Neuron (in vitro differentiated cells): ENCODE measurements around the gene ZCCHC8.
"Not testable (repeated sequence)": the region's sequence is repeated elsewhere in the genome, so short reads cannot be mapped to it uniquely, and the experiment has no call there.

Experiments
- H2AFZ ChIP-seq: one replicate; pipeline ENCODE4 v1.6.1; 2013; ENCODE audit warnings: low read depth, mild to moderate bottlenecking, inconsistent platforms, low read length, moderate library complexity
- H3K27me3 ChIP-seq: one replicate; pipeline ENCODE4 v1.6.1; 2013; ENCODE audit warnings: low read length; ENCODE audit not compliant: insufficient read depth
- H3K36me3 ChIP-seq: one replicate; pipeline ENCODE4 v1.6.1; 2013; ENCODE audit warnings: low read length; ENCODE audit not compliant: insufficient read depth
- H3K4me1 ChIP-seq: one replicate; pipeline ENCODE4 v1.6.1; 2013; ENCODE audit warnings: low read length; ENCODE audit not compliant: insufficient read depth
- H3K4me3 ChIP-seq: 2 replicates; pipeline ENCODE4 v1.5.1; 2013; ENCODE audit warnings: mild to moderate bottlenecking, low read length, moderate library complexity
- H3K9me3 ChIP-seq: one replicate; pipeline ENCODE4 v1.6.1; 2013; ENCODE audit warnings: low read length

Gene ZCCHC8

GRCh38 chr12:122480753-122481152 lies 20.0 kb downstream of the ZCCHC8 start:
- no peaks in the 10 kb centered on the region for H3K9me3 ChIP-seq
- H3K36me3 ChIP-seq = peaks cover 86% of the 10 kb centered on the region
- H3K4me1 ChIP-seq = no peaks in the 10 kb centered on the region
- H3K4me3 ChIP-seq = no peak overlapping the region
- no peaks in the 10 kb centered on the region for H3K27me3 ChIP-seq
- no peak overlapping the region for H2AFZ ChIP-seq

GRCh38 chr12:122474324-122474716 lies 26.4 kb downstream of the ZCCHC8 start:
- peaks cover 60% of the 10 kb centered on the region for H3K36me3 ChIP-seq

GRCh38 chr12:122473543-122474323 lies 27.0 kb downstream of the ZCCHC8 start:
- Histone ChIP-seq H3K36me3 (peaks cover 55% of the 10 kb centered on the region), H3K4me3 (no peak overlapping the region), H3K4me1 (peaks cover 3% of the 10 kb centered on the region)

More at GRCh38 chr12:122474324-122474716, 26.4 kb downstream of the ZCCHC8 start:
- Histone ChIP-seq H3K4me3 (no peak overlapping the region), H3K9me3 (no peaks in the 10 kb centered on the region), H3K27me3 (no peaks in the 10 kb centered on the region), H2AFZ (no peak overlapping the region), H3K4me1 (peaks cover 3% of the 10 kb centered on the region)

GRCh38 chr12:122471324-122472226 lies 29.2 kb downstream of the ZCCHC8 start:
- Histone ChIP-seq H3K4me1 (peaks cover 3% of the 10 kb centered on the region), H3K36me3 (peaks cover 39% of the 10 kb centered on the region), H3K9me3 (no peaks in the 10 kb centered on the region), H2AFZ (no peak overlapping the region), H3K27me3 (no peaks in the 10 kb centered on the region), H3K4me3 (no peak overlapping the region)

More at GRCh38 chr12:122473543-122474323, 27.0 kb downstream of the ZCCHC8 start:
- Histone ChIP-seq H3K9me3 (no peaks in the 10 kb centered on the region), H2AFZ (no peak overlapping the region), H3K27me3 (no peaks in the 10 kb centered on the region)

- peaks cover 29% of the 10 kb centered on the region for H3K36me3 ChIP-seq
- not testable (repeated sequence) for H2AFZ ChIP-seq, H3K9me3 ChIP-seq, H3K4me1 ChIP-seq, H3K27me3 ChIP-seq, H3K4me3 ChIP-seq
Observed at GRCh38 chr12:122470576-122470975, 30.2 kb downstream of the ZCCHC8 start.

- H3K36me3 ChIP-seq = peaks cover 22% of the 10 kb centered on the region
- not testable (repeated sequence) for H3K4me1 ChIP-seq
Observed at GRCh38 chr12:122469856-122470255, 30.9 kb downstream of the ZCCHC8 start.

GRCh38 chr12:122467983-122468382 lies 32.7 kb downstream of the ZCCHC8 start:
- H3K4me3 ChIP-seq = no peak overlapping the region
- peaks cover 3% of the 10 kb centered on the region for H3K4me1 ChIP-seq
- peaks cover 6% of the 10 kb centered on the region for H3K36me3 ChIP-seq
- H3K27me3 ChIP-seq = no peaks in the 10 kb centered on the region
- no peak overlapping the region for H2AFZ ChIP-seq
- H3K9me3 ChIP-seq = no peaks in the 10 kb centered on the region

More at GRCh38 chr12:122469856-122470255, 30.9 kb downstream of the ZCCHC8 start:
- not testable (repeated sequence) for H3K9me3 ChIP-seq, H3K4me3 ChIP-seq, H2AFZ ChIP-seq, H3K27me3 ChIP-seq

GRCh38 chr12:122464317-122465042 lies 36.3 kb downstream of the ZCCHC8 start:
- H3K27me3 ChIP-seq, H3K4me1 ChIP-seq, H3K36me3 ChIP-seq, H2AFZ ChIP-seq, H3K9me3 ChIP-seq, H3K4me3 ChIP-seq: not testable (repeated sequence)

GRCh38 chr12:122460641-122461040 lies 40.1 kb downstream of the ZCCHC8 start:
- Histone ChIP-seq H3K4me3 (no peak overlapping the region), H3K36me3 (no peaks in the 10 kb centered on the region), H3K4me1 (no peaks in the 10 kb centered on the region), H3K27me3 (no peaks in the 10 kb centered on the region), H3K9me3 (no peaks in the 10 kb centered on the region), H2AFZ (no peak overlapping the region)

- Histone ChIP-seq H3K27me3 (no peaks in the 10 kb centered on the region), H3K4me1 (no peaks in the 10 kb centered on the region), H2AFZ (no peak overlapping the region), H3K9me3 (no peaks in the 10 kb centered on the region), H3K36me3 (no peaks in the 10 kb centered on the region), H3K4me3 (no peak overlapping the region)
Observed at GRCh38 chr12:122460061-122460460, 40.7 kb downstream of the ZCCHC8 start.

GRCh38 chr12:122459211-122459610 lies 41.5 kb downstream of the ZCCHC8 start:
- H3K4me3 ChIP-seq = no peak overlapping the region
- no peaks in the 10 kb centered on the region for H3K27me3 ChIP-seq
- no peak overlapping the region for H2AFZ ChIP-seq
- H3K4me1 ChIP-seq = no peaks in the 10 kb centered on the region
- H3K36me3 ChIP-seq = no peaks in the 10 kb centered on the region
- no peaks in the 10 kb centered on the region for H3K9me3 ChIP-seq

- H3K36me3 ChIP-seq = no peaks in the 10 kb centered on the region
- H3K4me3 ChIP-seq = no peak overlapping the region
- no peaks in the 10 kb centered on the region for H3K27me3 ChIP-seq
- H3K4me1 ChIP-seq = no peaks in the 10 kb centered on the region
- no peaks in the 10 kb centered on the region for H3K9me3 ChIP-seq
- H2AFZ ChIP-seq = no peak overlapping the region
Observed at GRCh38 chr12:122458105-122459035, 42.4 kb downstream of the ZCCHC8 start.
